ENCODE data around the gene CHRND. TPM values are rescaled to one million over a fixed set of nuclear protein-coding genes. Genes with fewer than 3 reads are reported as not detected.

CHRND gene
- polyA plus RNA-seq, 1 donor (not counting 4 experiments of a cell fraction or from before 2014, with no cell fraction given) = not detected

DNA sequence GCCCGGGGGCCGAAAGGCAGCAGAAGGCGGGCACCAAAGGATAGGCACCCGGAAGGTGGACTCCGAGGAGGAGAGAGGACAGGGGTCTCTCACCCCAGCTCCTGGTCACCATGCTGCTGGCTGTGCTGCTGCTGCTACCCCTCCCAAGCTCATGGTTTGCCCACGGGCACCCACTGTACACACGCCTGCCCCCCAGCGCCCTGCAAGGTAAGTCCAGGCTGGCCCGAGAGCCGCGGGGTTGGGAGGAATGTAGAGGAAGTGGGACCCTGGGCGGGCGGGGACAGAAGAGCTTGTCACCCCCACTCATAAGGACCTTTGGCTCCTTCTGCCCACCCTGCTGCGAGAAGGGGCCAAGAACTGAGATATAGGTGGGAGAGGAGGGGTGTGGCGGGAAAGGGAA is 5.5 kb upstream of the CHRND start:
- FAIRE-seq (no peak), DNase-seq (ENCODE audit: low read depth, low spot score) (no peak)
- Histone ChIP-seq H3K27me3 (ENCODE audit: control insufficient read depth, extremely low read depth, insufficient read depth, low read length) (peaks cover 49% of the 10 kb centered on the region), H3K9me3 (ENCODE audit: control insufficient read depth, low read depth, low read length) (no peaks in the 10 kb centered on the region), H3K27ac (ENCODE audit: control insufficient read depth, insufficient read depth, low read length) (no peak overlapping the region), H3K4me3 (ENCODE audit: control insufficient read depth in 2 of 3, extremely low read depth in 1 of 3, insufficient read depth in 2 of 3, low read depth in 1 of 3, low read length in 3 of 3) (no peak overlapping the region), H3K4me2 (ENCODE audit: control insufficient read depth, extremely low read depth, insufficient read depth, low read depth, low read length) (no peak overlapping the region), H2AFZ (ENCODE audit: control insufficient read depth, low read length) (no peak overlapping the region), H3K9ac (ENCODE audit: control insufficient read depth, extremely low read depth, insufficient read depth, low read length) (no peak overlapping the region), H3K36me3 (ENCODE audit: control insufficient read depth in 2 of 2, extremely low read depth in 1 of 2, insufficient read depth in 2 of 2, low read length in 2 of 2) (no peaks in the 10 kb centered on the region), H3K79me2 (ENCODE audit: control insufficient read depth, insufficient read depth, low read length) (no peaks in the 10 kb centered on the region), H3K4me1 (ENCODE audit: control insufficient read depth, extremely low read depth, insufficient read depth, low read length) (no peaks in the 10 kb centered on the region), H4K20me1 (ENCODE audit: control insufficient read depth, extremely low read depth, insufficient read depth, low read length) (no peaks in the 10 kb centered on the region), H3K9me1 (ENCODE audit: control insufficient read depth, extremely low read depth, insufficient read depth, low read length) (no peaks in the 10 kb centered on the region)
- no peak for TF ChIP-seq EZH2 (IDR thresholded peaks at IDR 0.05; ENCODE audit: low read length)
- TF ChIP-seq, protein P1, sequence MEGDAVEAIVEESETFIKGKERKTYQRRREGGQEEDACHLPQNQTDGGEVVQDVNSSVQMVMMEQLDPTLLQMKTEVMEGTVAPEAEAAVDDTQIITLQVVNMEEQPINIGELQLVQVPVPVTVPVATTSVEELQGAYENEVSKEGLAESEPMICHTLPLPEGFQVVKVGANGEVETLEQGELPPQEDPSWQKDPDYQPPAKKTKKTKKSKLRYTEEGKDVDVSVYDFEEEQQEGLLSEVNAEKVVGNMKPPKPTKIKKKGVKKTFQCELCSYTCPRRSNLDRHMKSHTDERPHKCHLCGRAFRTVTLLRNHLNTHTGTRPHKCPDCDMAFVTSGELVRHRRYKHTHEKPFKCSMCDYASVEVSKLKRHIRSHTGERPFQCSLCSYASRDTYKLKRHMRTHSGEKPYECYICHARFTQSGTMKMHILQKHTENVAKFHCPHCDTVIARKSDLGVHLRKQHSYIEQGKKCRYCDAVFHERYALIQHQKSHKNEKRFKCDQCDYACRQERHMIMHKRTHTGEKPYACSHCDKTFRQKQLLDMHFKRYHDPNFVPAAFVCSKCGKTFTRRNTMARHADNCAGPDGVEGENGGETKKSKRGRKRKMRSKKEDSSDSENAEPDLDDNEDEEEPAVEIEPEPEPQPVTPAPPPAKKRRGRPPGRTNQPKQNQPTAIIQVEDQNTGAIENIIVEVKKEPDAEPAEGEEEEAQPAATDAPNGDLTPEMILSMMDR (optimal IDR thresholded peaks at IDR 0.05 in 1 of 3, IDR thresholded peaks at IDR 0.05 in 1 of 3, conservative IDR thresholded peaks at IDR 0.05 in 1 of 3; ENCODE audit: extremely low read depth in 1 of 3, insufficient read depth in 2 of 3, low read length in 3 of 3) = no peak
- dilution Hi-C loops (cut with MboI; ENCODE audit: extremely low pct_ligation_motif_present, low sequenced_read_pairs) = no loop called here

DNA sequence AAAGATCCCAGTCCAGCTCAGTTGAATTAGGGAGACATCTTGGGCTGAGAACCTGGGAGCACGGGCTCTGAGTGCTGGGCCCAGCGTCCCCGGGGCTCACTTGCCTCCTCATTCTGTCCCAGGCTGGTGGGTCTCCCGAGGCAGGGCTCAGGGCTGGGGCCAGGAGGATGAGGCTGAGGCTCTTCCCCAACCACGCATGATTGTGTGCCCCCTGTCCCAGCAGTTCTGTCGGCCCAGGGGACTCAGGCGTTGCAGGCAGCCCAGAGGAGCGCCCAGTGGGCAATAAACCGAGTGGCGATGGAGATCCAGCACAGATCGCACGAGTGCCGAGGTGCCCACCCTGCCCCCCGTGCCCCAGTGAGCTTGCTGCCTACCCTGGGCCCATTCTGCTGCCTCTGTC is 4.9 kb upstream of the CHRND start:
- dilution Hi-C loops (cut with MboI; ENCODE audit: extremely low pct_ligation_motif_present, low sequenced_read_pairs) = no loop called here
- FAIRE-seq (no peak), DNase-seq (ENCODE audit: low read depth, low spot score) (no peak)
- H3K4me3 ChIP-seq (ENCODE audit: control insufficient read depth in 2 of 3, extremely low read depth in 1 of 3, insufficient read depth in 2 of 3, low read depth in 1 of 3, low read length in 3 of 3) = no peak overlapping the region
- TF ChIP-seq, protein P1 (optimal IDR thresholded peaks at IDR 0.05 in 1 of 3, IDR thresholded peaks at IDR 0.05 in 1 of 3, conservative IDR thresholded peaks at IDR 0.05 in 1 of 3; ENCODE audit: extremely low read depth in 1 of 3, insufficient read depth in 2 of 3, low read length in 3 of 3) = no peak
- TF ChIP-seq EZH2 (IDR thresholded peaks at IDR 0.05; ENCODE audit: low read length) = no peak
- no peaks in the 10 kb centered on the region for H3K4me1 ChIP-seq (ENCODE audit: control insufficient read depth, extremely low read depth, insufficient read depth, low read length)
- no peak overlapping the region for H3K4me2 ChIP-seq (ENCODE audit: control insufficient read depth, extremely low read depth, insufficient read depth, low read depth, low read length)
- H2AFZ ChIP-seq (ENCODE audit: control insufficient read depth, low read length) = no peak overlapping the region
- no peak overlapping the region for H3K27ac ChIP-seq (ENCODE audit: control insufficient read depth, insufficient read depth, low read length)
- H3K9ac ChIP-seq (ENCODE audit: control insufficient read depth, extremely low read depth, insufficient read depth, low read length) = no peak overlapping the region
- H3K36me3 ChIP-seq (ENCODE audit: control insufficient read depth in 2 of 2, extremely low read depth in 1 of 2, insufficient read depth in 2 of 2, low read length in 2 of 2) = no peaks in the 10 kb centered on the region
- no peaks in the 10 kb centered on the region for H3K9me3 ChIP-seq (ENCODE audit: control insufficient read depth, low read depth, low read length)
- no peaks in the 10 kb centered on the region for H3K9me1 ChIP-seq (ENCODE audit: control insufficient read depth, extremely low read depth, insufficient read depth, low read length)
- H3K79me2 ChIP-seq (ENCODE audit: control insufficient read depth, insufficient read depth, low read length) = no peaks in the 10 kb centered on the region
- no peaks in the 10 kb centered on the region for H4K20me1 ChIP-seq (ENCODE audit: control insufficient read depth, extremely low read depth, insufficient read depth, low read length)
- peaks cover 49% of the 10 kb centered on the region for H3K27me3 ChIP-seq (ENCODE audit: control insufficient read depth, extremely low read depth, insufficient read depth, low read length)

Data from keratinocyte (primary cell).